Measurements from ENCODE around the gene DAPK3. TPM values are rescaled to one million over a fixed set of nuclear protein-coding genes. Genes with fewer than 3 reads are reported as not detected.

The DAPK3 gene
- total RNA-seq, 4 donors from 2014 or later: 56.5 to 71.8 (median 61.7) TPM

DNA sequence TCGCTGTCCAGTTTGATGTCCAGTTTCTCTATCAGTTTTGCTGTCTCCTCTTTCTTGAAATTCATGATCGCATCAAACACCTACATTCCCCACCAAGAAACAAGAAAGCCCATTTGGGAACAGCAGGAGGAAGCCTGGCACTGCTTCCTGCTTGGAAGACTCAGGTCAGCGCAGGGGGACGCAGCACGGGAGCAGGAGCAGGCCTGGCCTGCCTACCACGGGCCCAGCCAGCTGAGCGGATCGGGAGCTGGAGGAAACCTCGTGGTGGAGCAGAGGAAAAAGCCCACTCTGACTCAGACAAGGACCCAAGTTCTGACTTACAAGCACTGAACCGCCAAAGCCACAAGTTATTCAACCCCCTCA, 10.5 kb upstream of the DAPK3 start:
- TF ChIP-seq POLR2AphosphoS5 (IDR thresholded peaks at IDR 0.05): no peak
- no peak for TF ChIP-seq POLR2A (IDR thresholded peaks at IDR 0.05)
- TF ChIP-seq, protein P1, sequence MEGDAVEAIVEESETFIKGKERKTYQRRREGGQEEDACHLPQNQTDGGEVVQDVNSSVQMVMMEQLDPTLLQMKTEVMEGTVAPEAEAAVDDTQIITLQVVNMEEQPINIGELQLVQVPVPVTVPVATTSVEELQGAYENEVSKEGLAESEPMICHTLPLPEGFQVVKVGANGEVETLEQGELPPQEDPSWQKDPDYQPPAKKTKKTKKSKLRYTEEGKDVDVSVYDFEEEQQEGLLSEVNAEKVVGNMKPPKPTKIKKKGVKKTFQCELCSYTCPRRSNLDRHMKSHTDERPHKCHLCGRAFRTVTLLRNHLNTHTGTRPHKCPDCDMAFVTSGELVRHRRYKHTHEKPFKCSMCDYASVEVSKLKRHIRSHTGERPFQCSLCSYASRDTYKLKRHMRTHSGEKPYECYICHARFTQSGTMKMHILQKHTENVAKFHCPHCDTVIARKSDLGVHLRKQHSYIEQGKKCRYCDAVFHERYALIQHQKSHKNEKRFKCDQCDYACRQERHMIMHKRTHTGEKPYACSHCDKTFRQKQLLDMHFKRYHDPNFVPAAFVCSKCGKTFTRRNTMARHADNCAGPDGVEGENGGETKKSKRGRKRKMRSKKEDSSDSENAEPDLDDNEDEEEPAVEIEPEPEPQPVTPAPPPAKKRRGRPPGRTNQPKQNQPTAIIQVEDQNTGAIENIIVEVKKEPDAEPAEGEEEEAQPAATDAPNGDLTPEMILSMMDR (IDR thresholded peaks at IDR 0.05): no peak
- TF ChIP-seq EP300 (IDR thresholded peaks at IDR 0.05): no peak
- Histone ChIP-seq H3K36me3 (peaks cover 78% of the 10 kb centered on the region), H3K27me3 (no peaks in the 10 kb centered on the region), H3K4me3 (no peak overlapping the region), H3K9me3 (no peaks in the 10 kb centered on the region), H3K27ac (no peak overlapping the region), H3K4me1 (peaks cover 41% of the 10 kb centered on the region)
- DNase-seq (ENCODE audit: low spot score in 2 of 2): no peak
- WGBS: 88% methylated on average over 10 of the region's 10 CpGs

DNA sequence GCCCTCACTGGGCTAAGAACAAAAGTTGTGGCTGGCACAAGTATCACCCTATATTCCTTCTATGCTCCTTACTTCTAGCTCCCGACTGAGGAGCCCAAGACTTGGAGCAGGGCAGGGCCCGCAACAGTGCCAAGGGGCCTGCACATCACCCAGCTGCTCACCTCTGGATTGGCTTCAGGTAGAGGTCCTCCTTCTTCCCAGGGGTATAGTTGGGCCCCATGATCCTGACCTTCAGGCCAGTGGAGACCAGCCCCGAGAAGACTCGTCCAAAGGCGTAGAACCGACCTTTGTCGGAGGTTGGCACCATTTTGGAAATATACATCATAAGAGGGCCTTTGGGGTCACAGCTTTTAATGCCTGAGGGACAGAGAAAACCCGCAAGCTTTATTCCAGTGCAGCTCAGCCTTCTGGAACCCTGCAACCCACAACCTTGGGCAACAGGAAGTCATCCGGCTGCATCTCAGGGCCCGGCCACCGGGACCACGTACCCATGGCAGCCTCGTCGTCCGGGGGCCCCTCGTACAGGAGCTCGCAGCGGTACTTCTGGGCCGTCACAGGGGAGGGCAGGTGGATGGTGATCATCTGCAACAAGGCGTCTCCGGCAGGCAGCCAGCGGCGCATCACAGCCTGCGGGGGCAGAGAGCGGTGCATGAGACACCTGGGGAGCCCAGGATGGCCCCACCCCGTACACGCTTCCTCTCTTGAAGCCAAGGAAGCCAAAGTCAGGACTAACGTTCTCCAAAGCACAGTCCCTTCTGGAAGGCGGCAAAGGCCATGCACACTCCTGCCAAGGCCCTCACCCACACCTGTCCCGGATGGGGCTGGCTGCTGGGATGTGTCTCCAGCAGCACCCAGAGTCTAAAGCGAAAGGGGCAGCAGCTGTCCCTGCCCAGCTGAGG, 9.7 kb upstream of the DAPK3 start:
- DNase-seq (ENCODE audit: low spot score in 2 of 2): peak in 1 of 2 donors; percentile 66
- TF ChIP-seq POLR2A (IDR thresholded peaks at IDR 0.05) (no peak), EP300 (IDR thresholded peaks at IDR 0.05) (no peak), POLR2AphosphoS5 (IDR thresholded peaks at IDR 0.05) (no peak)
- TF ChIP-seq, protein P1 (IDR thresholded peaks at IDR 0.05): no peak

DNA sequence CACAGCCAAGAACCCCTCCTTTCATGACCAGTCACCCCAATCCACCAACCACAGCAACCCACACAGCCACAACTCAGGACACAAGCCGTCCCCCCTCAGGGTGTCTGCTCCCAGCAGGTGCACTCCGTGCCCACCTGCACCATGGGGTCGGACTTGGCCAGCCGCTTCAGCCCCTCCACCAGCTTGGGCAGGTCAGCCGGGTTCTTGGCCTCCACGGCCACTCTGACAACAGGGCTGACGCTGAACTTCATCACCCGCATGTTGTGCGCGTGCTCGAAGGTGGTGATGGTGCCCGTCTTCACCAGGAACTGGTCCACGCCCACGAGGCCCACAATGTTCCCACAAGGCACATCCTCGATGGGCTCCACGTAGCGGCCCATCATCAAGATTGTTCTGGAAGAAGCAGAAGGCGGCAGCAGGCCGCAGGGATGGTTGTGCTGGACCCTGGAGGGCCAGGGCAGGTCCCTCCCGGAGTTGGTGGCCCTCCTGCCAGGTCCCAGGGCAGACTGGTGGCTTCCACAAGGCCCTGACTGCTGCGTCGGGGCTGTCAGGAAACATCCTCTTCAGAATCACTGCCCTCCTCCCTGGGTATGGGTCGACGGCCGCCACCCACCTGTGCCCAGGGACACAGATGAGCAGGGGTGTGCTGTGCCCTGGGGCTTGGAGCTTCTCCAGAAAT, 8.9 kb upstream of the DAPK3 start:
- no peak overlapping the region for H3K27ac ChIP-seq
- 84% methylated on average over 5 of the region's 25 CpGs for WGBS
- no peak for DNase-seq (ENCODE audit: low spot score in 2 of 2)

More for the DNA sequence above, 9.7 kb upstream of the DAPK3 start:
- Histone ChIP-seq H3K27me3 (no peaks in the 10 kb centered on the region), H3K4me1 (peaks cover 34% of the 10 kb centered on the region), H3K9me3 (no peaks in the 10 kb centered on the region), H3K36me3 (peaks cover 86% of the 10 kb centered on the region), H3K4me3 (no peak overlapping the region), H3K27ac (no peak overlapping the region)
- WGBS: 91% methylated on average over 10 of the region's 31 CpGs

DNA sequence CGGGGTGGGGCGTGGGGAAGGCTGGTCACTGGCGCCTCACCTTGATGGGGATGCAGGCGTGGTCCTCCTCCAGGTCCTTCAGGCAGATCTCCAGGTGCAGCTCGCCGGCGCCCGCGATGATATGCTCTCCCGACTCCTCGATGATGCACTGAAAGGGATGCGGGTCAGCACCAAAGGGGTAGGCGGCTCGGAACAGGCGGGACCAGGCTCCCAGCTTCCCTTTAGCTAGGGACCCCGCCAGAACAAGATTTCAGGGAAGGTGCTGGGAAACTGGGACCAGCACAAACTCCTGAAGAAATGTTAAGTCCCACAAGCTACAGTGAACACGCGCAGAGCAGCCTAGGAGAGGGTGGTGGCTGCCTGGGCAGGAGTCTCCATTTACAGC, 8.4 kb upstream of the DAPK3 start:
- Histone ChIP-seq H3K36me3 (peaks cover 92% of the 10 kb centered on the region), H3K27me3 (no peaks in the 10 kb centered on the region), H3K9me3 (no peaks in the 10 kb centered on the region), H3K4me3 (no peak overlapping the region), H3K27ac (no peak overlapping the region), H3K4me1 (peaks cover 28% of the 10 kb centered on the region)
- peak in 1 of 2 donors; percentile 67 for DNase-seq (ENCODE audit: low spot score in 2 of 2)
- no peak for TF ChIP-seq POLR2AphosphoS5 (IDR thresholded peaks at IDR 0.05)
- TF ChIP-seq, protein P1 (IDR thresholded peaks at IDR 0.05): no peak
- TF ChIP-seq EP300 (IDR thresholded peaks at IDR 0.05): no peak
- no peak for TF ChIP-seq POLR2A (IDR thresholded peaks at IDR 0.05)
- 89% methylated on average over 18 of the region's 18 CpGs for WGBS

More for the DNA sequence above, 8.9 kb upstream of the DAPK3 start:
- Histone ChIP-seq H3K4me1 (peaks cover 31% of the 10 kb centered on the region), H3K27me3 (no peaks in the 10 kb centered on the region), H3K36me3 (peaks cover 92% of the 10 kb centered on the region), H3K9me3 (no peaks in the 10 kb centered on the region), H3K4me3 (no peak overlapping the region)
- TF ChIP-seq POLR2AphosphoS5 (IDR thresholded peaks at IDR 0.05): peak in 1 of 3 donors; percentile 7
- TF ChIP-seq, protein P1 (IDR thresholded peaks at IDR 0.05): no peak

DNA sequence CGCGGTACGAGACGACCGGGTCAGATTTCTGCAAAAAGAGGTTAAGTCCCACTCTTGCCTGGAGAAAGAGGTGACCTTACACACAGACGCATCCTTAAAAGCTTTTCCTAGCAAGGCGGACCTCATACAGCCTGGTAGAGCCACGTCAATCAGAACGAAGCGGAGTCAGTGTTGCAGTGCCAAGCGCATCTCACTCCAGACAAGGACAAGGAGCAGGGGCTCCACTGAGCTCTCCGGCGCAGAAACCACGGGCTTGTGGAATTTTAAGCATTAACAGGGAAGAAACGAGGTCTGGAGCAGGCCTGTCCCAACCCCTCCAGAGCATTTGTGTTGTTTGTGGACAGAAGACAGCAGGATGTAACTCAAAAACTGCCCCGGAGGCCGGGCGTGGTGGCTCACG, 7.2 kb upstream of the DAPK3 start:
- Histone ChIP-seq H3K4me3 (no peak overlapping the region), H3K9me3 (no peaks in the 10 kb centered on the region), H3K36me3 (peaks cover 81% of the 10 kb centered on the region), H3K27ac (no peak overlapping the region), H3K27me3 (no peaks in the 10 kb centered on the region), H3K4me1 (peaks cover 17% of the 10 kb centered on the region)
- TF ChIP-seq, protein P1 (IDR thresholded peaks at IDR 0.05): no peak
- no peak for TF ChIP-seq EP300 (IDR thresholded peaks at IDR 0.05)
- TF ChIP-seq POLR2AphosphoS5 (IDR thresholded peaks at IDR 0.05): no peak
- TF ChIP-seq POLR2A (IDR thresholded peaks at IDR 0.05): no peak
- 86% methylated on average over 17 of the region's 19 CpGs for WGBS
- DNase-seq (ENCODE audit: low spot score in 2 of 2): no peak
